ENCODE measurements around the gene TYROBP.
"Not testable (repeated sequence)": the region's sequence is repeated elsewhere in the genome, so short reads cannot be mapped to it uniquely, and the experiment has no call there.

TYROBP gene

DNA sequence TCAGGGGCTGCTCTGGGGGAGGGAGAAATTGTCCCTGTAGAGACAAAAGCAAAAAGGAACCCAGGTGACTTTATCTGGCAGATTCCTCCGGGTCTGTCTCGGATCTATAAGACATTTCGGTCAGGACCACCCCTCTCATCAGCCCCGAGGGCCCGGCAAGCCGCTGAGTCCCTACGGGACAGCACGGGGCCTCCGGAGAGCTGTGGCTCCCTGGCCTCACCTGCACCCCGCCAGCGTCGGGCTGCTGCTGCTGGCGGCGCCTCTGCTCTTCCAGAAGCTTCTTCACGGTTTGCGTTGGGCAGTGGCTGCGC is 9.6 kb downstream of the TYROBP start:
- Histone ChIP-seq H3K27me3 (no peaks in the 10 kb centered on the region), H3K9me3 (no peaks in the 10 kb centered on the region), H3K4me3 (ENCODE audit: low read depth, low read length) (no peak overlapping the region), H3K4me1 (peaks cover 8% of the 10 kb centered on the region), H3K36me3 (peaks cover 30% of the 10 kb centered on the region)
- TF ChIP-seq, protein P1, sequence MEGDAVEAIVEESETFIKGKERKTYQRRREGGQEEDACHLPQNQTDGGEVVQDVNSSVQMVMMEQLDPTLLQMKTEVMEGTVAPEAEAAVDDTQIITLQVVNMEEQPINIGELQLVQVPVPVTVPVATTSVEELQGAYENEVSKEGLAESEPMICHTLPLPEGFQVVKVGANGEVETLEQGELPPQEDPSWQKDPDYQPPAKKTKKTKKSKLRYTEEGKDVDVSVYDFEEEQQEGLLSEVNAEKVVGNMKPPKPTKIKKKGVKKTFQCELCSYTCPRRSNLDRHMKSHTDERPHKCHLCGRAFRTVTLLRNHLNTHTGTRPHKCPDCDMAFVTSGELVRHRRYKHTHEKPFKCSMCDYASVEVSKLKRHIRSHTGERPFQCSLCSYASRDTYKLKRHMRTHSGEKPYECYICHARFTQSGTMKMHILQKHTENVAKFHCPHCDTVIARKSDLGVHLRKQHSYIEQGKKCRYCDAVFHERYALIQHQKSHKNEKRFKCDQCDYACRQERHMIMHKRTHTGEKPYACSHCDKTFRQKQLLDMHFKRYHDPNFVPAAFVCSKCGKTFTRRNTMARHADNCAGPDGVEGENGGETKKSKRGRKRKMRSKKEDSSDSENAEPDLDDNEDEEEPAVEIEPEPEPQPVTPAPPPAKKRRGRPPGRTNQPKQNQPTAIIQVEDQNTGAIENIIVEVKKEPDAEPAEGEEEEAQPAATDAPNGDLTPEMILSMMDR (IDR thresholded peaks at IDR 0.05; ENCODE audit: low read depth, low read length) = no peak
- no peak for DNase-seq

DNA sequence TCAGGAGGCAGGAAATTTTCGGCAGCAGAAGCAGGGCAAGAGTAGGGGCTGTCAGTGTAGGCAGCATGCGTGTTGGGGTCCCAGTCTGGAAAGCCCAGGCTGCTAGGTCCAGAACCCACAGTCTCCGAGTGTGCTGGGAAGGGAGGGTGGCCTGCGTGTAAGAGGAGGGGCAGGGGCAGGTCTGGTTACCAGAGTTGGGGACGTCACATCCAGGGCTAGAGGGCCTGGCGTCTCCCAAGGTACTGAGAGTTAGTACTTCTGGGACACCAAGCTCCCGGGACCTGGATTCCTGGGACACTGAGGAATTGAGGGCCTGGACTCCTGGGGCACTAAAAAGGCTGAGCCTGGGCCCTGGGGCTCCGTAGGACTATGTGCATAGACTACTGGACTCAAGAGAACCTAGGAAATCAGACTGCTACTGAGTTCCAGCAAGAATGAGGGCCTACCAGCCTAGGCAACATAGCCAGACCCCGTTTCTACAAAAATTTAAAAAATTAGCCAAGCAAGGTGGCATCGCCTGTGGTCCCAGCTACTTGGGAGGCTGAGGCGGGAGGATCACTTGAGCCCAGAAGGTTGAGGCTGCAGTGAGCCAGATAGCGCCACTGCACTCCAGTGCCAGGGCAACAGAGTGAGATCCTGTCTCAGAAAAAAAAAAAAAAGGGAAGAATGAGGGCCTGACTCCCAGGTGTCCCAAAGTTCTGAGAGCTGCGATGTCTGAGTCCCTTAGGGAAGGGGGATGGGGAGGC is 10.2 kb downstream of the TYROBP start:
- TF ChIP-seq, protein P1 (IDR thresholded peaks at IDR 0.05; ENCODE audit: low read depth, low read length) = no peak
- H3K4me3 ChIP-seq (ENCODE audit: low read depth, low read length) = no peak overlapping the region
- H3K36me3 ChIP-seq = peaks cover 30% of the 10 kb centered on the region
- H3K4me1 ChIP-seq = peaks cover 4% of the 10 kb centered on the region; the same call in 1 of the 2 replicates
- DNase-seq = no peak
- no peaks in the 10 kb centered on the region for H3K27me3 ChIP-seq
- H3K9me3 ChIP-seq = no peaks in the 10 kb centered on the region

DNA sequence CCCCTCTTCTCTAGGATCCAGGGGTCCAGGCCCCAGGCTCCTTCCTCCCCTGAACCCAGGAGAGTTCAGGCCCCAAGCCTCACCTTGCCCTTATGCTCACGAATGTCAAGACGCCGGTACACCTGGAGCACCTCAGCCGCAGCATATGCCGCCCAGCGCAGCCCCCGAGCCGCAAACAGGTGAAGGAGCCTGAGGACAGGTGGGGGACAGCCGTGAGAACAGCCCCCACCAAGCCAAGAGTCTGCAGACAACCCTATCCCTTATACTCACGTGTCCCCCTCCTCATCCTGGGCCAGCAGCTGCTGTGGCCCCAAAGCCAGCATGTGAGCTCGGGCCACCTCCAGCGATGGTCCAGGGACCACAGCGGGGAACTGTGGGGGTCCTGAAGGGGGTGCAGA is 11.5 kb downstream of the TYROBP start:
- H3K9me3 ChIP-seq = no peaks in the 10 kb centered on the region
- no peaks in the 10 kb centered on the region for H3K27me3 ChIP-seq
- H3K4me1 ChIP-seq = peaks cover 4% of the 10 kb centered on the region; the same call in 1 of the 2 replicates
- H3K4me3 ChIP-seq (ENCODE audit: low read depth, low read length) = no peak overlapping the region
- TF ChIP-seq, protein P1 (IDR thresholded peaks at IDR 0.05; ENCODE audit: low read depth, low read length) = no peak
- no peak for DNase-seq
- H3K36me3 ChIP-seq = peaks cover 30% of the 10 kb centered on the region

DNA sequence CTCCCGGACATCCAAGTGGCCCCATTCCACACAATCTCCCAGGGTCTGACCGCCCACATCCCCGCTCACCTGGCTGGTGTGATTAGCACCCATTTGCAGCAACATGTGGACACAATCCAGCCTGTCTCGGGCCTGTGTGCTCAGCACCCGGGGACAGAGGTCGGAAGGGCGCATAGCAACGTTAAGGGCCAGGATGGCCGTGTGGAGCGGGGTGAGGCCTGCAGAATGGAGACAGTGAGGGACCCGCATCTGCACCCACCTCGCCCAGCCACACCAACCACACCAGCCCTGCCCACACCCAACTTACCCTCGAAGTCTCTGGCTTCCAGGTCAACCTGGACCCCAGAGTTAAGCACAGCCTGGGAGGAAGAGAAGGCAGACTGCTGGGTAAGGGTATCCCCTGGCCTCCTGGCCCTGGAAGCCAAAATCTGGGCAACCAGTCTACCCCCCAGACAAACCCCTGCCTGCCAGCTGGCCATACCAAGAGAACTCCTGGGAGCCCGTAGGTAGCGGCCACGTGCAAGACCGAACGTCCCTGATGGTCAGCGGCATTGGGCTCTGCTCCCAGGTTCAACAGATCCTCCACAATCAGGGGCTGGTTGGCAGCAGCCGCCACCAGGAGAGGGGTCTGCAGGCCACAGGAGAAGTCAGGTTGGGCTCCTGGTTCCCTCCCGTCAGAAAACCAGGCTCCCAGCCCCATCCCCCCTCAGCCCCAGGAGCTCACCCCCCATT is 12.0 kb downstream of the TYROBP start:
- Histone ChIP-seq H3K27me3 (no peaks in the 10 kb centered on the region), H3K4me3 (ENCODE audit: low read depth, low read length) (no peak overlapping the region), H3K9me3 (no peaks in the 10 kb centered on the region), H3K36me3 (peaks cover 30% of the 10 kb centered on the region), H3K4me1 (peaks cover 4% of the 10 kb centered on the region; the same call in 1 of the 2 replicates)
- DNase-seq = no peak
- TF ChIP-seq, protein P1 (IDR thresholded peaks at IDR 0.05; ENCODE audit: low read depth, low read length) = no peak

DNA sequence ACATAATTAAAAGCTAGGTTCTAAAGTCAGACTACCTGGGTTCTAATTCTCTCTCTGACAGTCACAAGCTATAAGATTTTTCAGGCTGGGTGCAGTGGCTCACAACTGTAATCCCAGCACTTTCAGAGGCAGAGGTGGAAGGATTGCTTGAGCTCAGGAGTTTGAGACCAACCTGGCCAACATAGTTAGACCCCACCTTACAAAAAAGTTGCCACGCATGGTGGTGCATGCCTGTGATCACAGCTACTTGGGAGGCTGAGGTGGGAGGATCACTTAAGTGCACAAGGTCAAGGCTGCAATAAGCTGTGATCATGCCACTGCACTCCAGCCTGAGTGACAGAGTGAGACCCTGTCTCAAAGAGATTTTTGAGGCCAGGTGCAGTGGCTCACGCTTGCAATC is 13.8 kb downstream of the TYROBP start:
- Histone ChIP-seq H3K4me1 (peaks cover 4% of the 10 kb centered on the region; the same call in 1 of the 2 replicates), H3K36me3 (peaks cover 37% of the 10 kb centered on the region), H3K9me3 (no peaks in the 10 kb centered on the region), H3K27me3 (no peaks in the 10 kb centered on the region), H3K4me3 (ENCODE audit: low read depth, low read length) (no peak overlapping the region)
- TF ChIP-seq, protein P1 (IDR thresholded peaks at IDR 0.05; ENCODE audit: low read depth, low read length) = no peak
- no peak for DNase-seq

DNA sequence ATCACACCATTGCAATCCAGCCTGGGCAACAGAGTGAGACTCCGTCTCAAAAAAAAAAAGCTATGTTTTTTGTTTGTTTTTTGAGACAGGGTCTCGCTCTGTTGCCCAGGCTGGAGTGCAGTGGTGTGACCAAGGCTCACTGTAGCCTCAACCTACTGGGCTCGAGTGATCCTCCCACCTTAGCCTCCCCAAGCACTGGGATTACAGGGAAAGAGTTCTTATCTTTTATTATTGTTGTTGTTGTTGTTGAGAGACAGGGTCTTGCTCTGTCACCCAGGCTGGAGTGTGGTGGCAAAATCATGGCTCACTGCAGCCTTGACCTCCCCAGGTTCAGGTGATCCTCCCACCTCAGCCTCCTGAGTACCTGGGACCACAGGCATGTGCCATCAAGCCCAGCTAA is 16.3 kb downstream of the TYROBP start:
- H3K4me3 ChIP-seq (ENCODE audit: low read depth, low read length); H3K27me3 ChIP-seq; H3K4me1 ChIP-seq; H3K9me3 ChIP-seq; DNase-seq: not testable (repeated sequence)
- H3K36me3 ChIP-seq = peaks cover 35% of the 10 kb centered on the region

Measured in BE2C (cell line).